Measurements from ENCODE around the gene ITGAD.

Gene ITGAD

GRCh38 chr16:31393056-31393455 is at the start of gene ITGAD:
ITGAD (plus strand) TSS chr16:31393335; CDS start chr16:31393361, 26 bp downstream.
- no peak for DNase-seq (ENCODE audit: low read depth in 2 of 2)

DNA sequence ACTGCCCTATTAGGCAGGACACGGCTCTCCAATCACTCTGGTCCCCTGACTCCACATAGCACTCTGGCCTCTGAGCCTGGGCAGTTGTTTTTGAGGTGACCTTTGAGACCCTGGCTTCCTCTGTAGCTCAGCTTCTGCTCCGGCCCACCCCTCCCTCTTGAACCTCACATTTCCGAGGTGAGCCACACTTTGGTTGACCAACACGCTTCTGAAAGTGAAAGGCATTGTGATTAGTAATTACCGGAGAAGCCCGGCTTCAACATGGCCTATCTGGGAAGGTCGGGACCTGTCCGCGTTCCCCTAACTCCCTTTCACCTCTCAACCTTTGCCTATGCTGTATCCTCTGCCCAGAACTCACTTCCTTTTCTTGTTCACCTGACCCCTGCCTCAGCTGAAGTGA is 48.4 kb upstream of the ITGAD start:
- DNase-seq (ENCODE audit: low read depth in 2 of 2) = no peak

DNA sequence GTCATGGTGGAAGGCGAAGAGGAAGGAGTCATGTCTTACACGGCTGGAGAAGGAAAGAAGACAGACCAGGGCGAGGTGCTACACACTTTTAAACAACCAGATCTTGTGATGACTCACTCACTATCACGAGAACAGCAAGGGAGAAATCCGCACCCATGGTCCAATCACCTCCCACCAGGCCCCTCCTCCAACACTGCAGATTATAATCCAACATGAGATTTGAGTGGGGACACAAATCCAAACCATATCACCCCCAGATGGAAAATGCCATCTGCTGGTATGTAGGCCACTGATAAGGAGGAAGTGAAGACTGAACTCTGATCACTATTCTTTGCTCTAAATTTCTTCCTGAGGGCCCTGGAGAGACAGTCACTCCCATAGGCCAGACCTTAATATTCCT is 45.7 kb upstream of the ITGAD start:
- no peak for DNase-seq (ENCODE audit: low read depth in 2 of 2)

- DNase-seq (ENCODE audit: low read depth in 2 of 2) = no peak
These were observed 44.6 kb upstream of the ITGAD start for GRCh38 chr16:31348579-31348978.

DNA sequence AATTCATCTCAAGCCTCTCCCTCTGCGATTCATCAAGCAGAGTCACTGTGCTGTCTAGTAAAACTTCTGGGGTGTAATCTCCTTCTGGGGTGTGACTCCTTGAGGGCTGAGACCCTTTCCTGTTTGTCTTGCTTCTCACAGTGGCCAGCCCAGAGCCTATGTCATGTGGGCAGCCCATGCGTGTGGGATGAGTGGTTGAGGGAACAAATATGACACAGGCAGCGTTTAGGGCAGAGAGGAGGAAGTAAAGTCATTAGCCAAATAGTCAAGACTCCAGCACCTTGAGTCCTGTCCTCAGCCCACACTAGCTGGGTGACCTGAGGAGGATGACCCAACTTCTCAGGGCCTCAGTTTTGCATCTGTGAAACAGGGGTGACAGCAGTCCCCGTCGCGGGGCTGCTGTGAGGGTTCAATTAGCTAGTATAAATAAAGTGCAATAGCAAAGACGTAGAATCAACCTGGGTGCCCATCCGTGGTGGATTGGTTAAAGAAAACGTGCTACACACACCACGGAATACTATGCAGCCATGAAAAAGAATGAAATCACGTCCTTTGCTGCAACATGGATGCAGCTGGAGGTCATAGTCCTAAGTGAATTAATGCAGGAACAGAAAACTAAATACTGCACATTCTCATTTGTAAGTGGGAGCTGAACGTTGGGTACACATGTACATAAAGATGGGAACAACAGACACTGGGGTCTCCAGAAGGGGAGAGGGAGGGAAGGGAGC is 42.7 kb upstream of the ITGAD start:
- no peak for DNase-seq (ENCODE audit: low read depth in 2 of 2)

GRCh38 chr16:31351246-31351941 is 41.7 kb upstream of the ITGAD start:
- DNase-seq (ENCODE audit: low read depth in 2 of 2) = no peak

DNA sequence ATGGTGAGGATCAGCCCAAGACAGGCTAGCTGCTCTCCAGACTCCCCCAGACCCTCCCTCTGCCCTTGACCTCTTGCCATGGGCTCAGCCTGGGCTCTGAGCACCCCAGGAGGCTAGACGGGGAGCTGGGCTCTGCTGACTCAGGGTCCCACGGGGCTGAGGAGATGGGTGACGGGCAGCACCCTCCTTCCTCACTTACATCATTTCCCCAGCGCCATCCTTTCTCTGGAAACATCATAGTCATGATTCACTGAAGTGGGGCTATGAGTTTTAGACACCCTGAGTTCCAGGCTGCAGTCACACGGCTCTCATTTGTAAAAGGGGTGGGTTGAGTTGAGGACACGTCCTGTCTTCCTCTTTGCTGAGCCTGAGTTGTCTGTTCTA is 41.2 kb upstream of the ITGAD start:
- no peak for DNase-seq (ENCODE audit: low read depth in 2 of 2)

DNA sequence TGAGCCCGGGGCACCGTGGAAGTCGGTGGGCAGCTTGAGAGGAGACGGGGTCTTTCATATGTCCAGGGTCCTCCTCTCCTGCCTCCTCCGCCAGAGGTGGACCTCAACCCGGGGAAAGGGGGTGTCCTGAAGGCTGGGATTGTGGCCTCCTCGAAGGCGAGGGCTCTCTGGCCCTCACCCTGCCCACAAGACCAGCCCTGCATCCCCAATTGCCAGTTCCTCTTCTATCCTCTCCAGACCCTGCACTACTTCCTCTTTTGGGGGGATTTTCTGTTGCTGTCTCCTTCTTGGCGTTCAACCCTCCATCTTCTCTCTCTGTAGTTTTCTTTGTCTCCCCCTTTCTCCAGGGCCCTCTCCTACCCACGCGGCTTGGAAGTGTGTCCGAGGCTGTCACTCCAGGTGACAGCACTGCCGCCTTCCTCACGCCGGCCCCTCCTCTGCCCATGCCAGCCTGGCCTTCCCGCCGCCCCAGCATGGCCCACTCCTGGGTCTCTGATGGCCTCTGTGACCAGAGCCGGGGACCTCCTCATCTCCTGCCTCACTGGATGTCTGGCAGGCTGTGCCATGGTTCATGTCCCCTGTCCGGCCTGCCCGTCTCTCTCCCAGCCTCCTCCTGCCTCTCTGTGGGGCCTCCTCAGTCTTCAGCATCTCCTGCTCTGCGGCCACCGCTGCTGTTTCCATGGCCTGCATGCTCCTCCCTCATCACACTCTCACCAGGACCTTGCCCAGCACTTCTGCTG is 40.6 kb upstream of the ITGAD start:
- no peak for DNase-seq (ENCODE audit: low read depth in 2 of 2)

GRCh38 chr16:31354394-31355291 is 38.5 kb upstream of the ITGAD start, which contains the start of gene ITGAX:
ITGAX (plus strand) TSS chr16:31355176; CDS start chr16:31355255, 79 bp downstream.
- DNase-seq (ENCODE audit: low read depth in 2 of 2) = peak in 1 of 2 experiments; percentile 62

- no peak for DNase-seq (ENCODE audit: low read depth in 2 of 2)
These were observed 37.6 kb upstream of the ITGAD start for GRCh38 chr16:31355431-31356100.

GRCh38 chr16:31356566-31357323 is 36.4 kb upstream of the ITGAD start:
- no peak for DNase-seq (ENCODE audit: low read depth in 2 of 2)

- no peak for DNase-seq (ENCODE audit: low read depth in 2 of 2)
These were observed 35.6 kb upstream of the ITGAD start for GRCh38 chr16:31357324-31358109.

- no peak for DNase-seq (ENCODE audit: low read depth in 2 of 2)
These were observed 32.9 kb upstream of the ITGAD start for GRCh38 chr16:31360251-31360650.

DNA sequence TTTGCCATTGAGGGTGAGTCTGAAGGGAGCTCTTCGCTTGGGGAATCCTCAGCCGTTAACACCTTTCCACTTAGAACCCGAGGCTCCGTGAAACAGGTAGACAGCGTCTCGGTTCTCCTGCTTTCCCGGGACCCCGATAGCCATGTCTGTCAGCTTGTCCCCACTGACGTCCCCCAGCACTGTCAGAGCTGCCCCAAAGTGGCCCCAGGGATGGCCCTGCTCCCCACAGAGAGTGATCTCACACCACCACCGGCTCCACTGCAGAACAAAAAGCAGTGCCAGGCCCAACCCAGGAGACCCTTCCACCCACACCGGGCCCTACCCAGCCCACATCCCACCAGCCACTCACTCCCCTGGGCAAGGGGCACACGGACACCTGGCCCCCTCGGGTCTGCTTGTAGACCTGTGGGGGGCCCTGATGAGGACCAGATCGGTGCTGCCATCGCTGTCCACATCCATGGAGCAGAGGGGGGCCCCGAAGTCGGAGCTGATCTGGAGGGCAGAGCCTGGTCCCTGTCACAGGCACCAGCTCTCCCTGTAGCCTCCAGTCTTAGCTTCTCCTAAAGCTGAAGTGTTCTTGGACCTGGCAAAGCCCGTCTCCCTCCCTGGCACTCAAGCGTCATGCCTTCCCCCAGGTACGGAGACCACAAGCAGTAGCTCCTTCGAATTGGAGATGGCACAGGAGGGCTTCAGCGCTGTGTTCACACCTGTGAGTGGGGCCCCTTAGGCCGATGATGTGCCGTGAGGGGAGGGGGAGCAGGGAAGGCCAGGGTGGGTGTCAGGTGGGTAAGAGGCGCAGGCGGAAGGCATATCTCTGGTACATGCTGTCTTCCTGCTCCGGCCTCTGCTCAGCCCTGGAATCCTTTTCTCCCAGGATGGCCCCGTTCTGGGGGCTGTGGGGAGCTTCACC is 31.7 kb upstream of the ITGAD start:
- no peak for DNase-seq (ENCODE audit: low read depth in 2 of 2)

- DNase-seq (ENCODE audit: low read depth in 2 of 2) = no peak
These were observed 30.4 kb upstream of the ITGAD start for GRCh38 chr16:31362476-31363405.

DNA sequence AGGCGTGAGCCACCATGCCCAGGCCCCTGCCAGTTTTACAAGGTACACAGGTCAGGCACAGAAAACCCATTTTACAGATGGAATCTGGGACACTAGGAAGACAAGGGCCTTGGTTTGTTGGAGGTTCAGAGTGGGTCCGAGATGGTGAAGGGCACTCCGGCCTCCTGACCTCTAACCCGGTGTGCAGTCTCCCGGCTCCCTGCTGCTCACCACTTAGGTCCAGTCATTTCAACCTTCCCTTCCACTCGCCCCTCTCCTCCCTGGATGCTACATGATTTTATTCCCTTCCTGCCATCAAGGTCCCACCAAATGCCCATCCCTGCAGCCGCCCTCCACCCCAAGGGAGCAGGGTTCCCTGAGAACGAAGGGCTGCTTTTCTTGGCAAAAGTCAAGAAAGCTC is 29.4 kb upstream of the ITGAD start:
- no peak for DNase-seq (ENCODE audit: low read depth in 2 of 2)

GRCh38 chr16:31364421-31364820 is 28.7 kb upstream of the ITGAD start:
- DNase-seq (ENCODE audit: low read depth in 2 of 2) = no peak

Data from stimulated activated CD4-positive, alpha-beta T cell treated with anti-CD3 and anti-CD28 coated beads, Interleukin-12 subunit alpha, Interleukin-12 subunit beta, amount 100 ng/mL, for 24 hours (primary cell).